WTC11 (cell line): ENCODE results near the gene RELL1. TPM values are rescaled to one million over a fixed set of nuclear protein-coding genes. Genes with fewer than 3 reads are reported as not detected.

ENCODE experiments used
- ATAC-seq: fragments of 200-7000 bp; cut with Tn5 transposase; 2 replicates; pipeline ENCODE4 v1.10.0; 2021; ENCODE audit warnings: mild to moderate bottlenecking, moderate library complexity
- CTCF ChIA-PET: fragments of 300-600 bp; sonication (Branson Sonifier 250); formaldehyde crosslinking; loops from one replicate; lab custom pipeline; 2021; ENCODE audit warnings: antibody characterized with exemption; lab: Charles Lee
- POLR2A ChIA-PET: fragments of 350-600 bp; sonication (Branson Sonifier 250); formaldehyde crosslinking; loops from one replicate; lab custom pipeline; 2021; ENCODE audit warnings: antibody characterized with exemption; lab: Charles Lee
- DNase-seq: peaks from one replicate; pipeline ENCODE4 v3.0.0; 2021; ENCODE audit warnings: low spot score
- H3K27ac Mint-ChIP-seq: 2 replicates; pipeline ENCODE4 v1.8.0; 2021; ENCODE audit warnings: mixed read lengths
- H3K27me3 Mint-ChIP-seq: 2 replicates; pipeline ENCODE4 v1.8.0; 2021; ENCODE audit warnings: low read depth, mild to moderate bottlenecking, moderate library complexity, mixed read lengths
- H3K36me3 Mint-ChIP-seq: 2 replicates; pipeline ENCODE4 v1.8.0; 2021; ENCODE audit warnings: mixed read lengths
- H3K4me1 Mint-ChIP-seq: 2 replicates; pipeline ENCODE4 v1.8.0; 2022; ENCODE audit warnings: mixed read lengths
- H3K4me3 Mint-ChIP-seq: 2 replicates; pipeline ENCODE4 v1.8.0; 2021; ENCODE audit warnings: mild to moderate bottlenecking, moderate library complexity, mixed read lengths
- H3K9me3 Mint-ChIP-seq: 2 replicates; pipeline ENCODE4 v1.8.0; 2021; ENCODE audit warnings: mixed read lengths
- ETV6 ChIP-seq: sonication (generic); formaldehyde crosslinking; IDR thresholded peaks from 2 replicates; pipeline ENCODE4 v1.8.1; 2022; ENCODE audit warnings: mild to moderate bottlenecking, missing genetic modification reagents
- GRHL2 ChIP-seq: fragments of 250-450 bp; sonication (Bioruptor Pico); IDR thresholded peaks from 2 replicates; pipeline ENCODE4 v1.8.0; 2022; ENCODE audit warnings: mild to moderate bottlenecking, moderate library complexity; ENCODE audit not compliant: insufficient replicate concordance, severe bottlenecking
- GTF2I ChIP-seq: fragments of 250-450 bp; sonication (Bioruptor Pico); conservative IDR thresholded peaks from 2 replicates; pipeline ENCODE4 v1.4.0; 2021; ENCODE audit warnings: mild to moderate bottlenecking
- JUN ChIP-seq: sonication (generic); formaldehyde crosslinking; IDR thresholded peaks from 2 replicates; pipeline ENCODE4 v1.8.0; 2023; ENCODE audit warnings: mild to moderate bottlenecking, missing genetic modification reagents
- MYBL2 ChIP-seq: sonication (generic); formaldehyde crosslinking; IDR thresholded peaks from 2 replicates; pipeline ENCODE4 v1.8.1; 2023; ENCODE audit warnings: mild to moderate bottlenecking, moderate library complexity, missing genetic modification reagents
- NR3C1 ChIP-seq: sonication (generic); formaldehyde crosslinking; conservative IDR thresholded peaks from 2 replicates; pipeline ENCODE4 v1.8.1; 2023; ENCODE audit warnings: low read depth, mild to moderate bottlenecking, missing genetic modification reagents
- RORB ChIP-seq: fragments of 250-450 bp; sonication (Bioruptor Pico); IDR thresholded peaks from 2 replicates; pipeline ENCODE4 v1.9.0; 2021; ENCODE audit warnings: mild to moderate bottlenecking
- SMAD4 ChIP-seq: sonication (generic); formaldehyde crosslinking; IDR thresholded peaks from 2 replicates; pipeline ENCODE4 v1.8.0; 2022; ENCODE audit warnings: mild to moderate bottlenecking, missing genetic modification reagents
- ZBTB21 ChIP-seq: sonication (generic); formaldehyde crosslinking; IDR thresholded peaks from 2 replicates; pipeline ENCODE4 v1.8.1; 2023; ENCODE audit warnings: mild to moderate bottlenecking, missing genetic modification reagents, borderline replicate concordance
- ZNF138 ChIP-seq: sonication (generic); formaldehyde crosslinking; conservative IDR thresholded peaks from 2 replicates; pipeline ENCODE4 v1.8.1; 2022; ENCODE audit warnings: mild to moderate bottlenecking, moderate library complexity, missing genetic modification reagents
- ZNF317 ChIP-seq: sonication (generic); formaldehyde crosslinking; IDR thresholded peaks from 2 replicates; pipeline ENCODE4 v1.8.1; 2023; ENCODE audit warnings: low read depth, mild to moderate bottlenecking, moderate library complexity, missing genetic modification reagents, borderline replicate concordance
- ZNF416 ChIP-seq: fragments of 250-450 bp; sonication (Bioruptor Pico); IDR thresholded peaks from 2 replicates; pipeline ENCODE4 v1.9.0; 2021; ENCODE audit warnings: mild to moderate bottlenecking, inconsistent platforms
- total RNA-seq: library from RNA; stranded (reverse); gene quantifications from 3 replicates; pipeline ENCODE4 v1.2.3, GENCODE V29; 2021
- TF ChIP-seq, protein P1 (sequence below): fragments of 250-450 bp; sonication (Bioruptor Pico); IDR thresholded peaks from 2 replicates; pipeline ENCODE4 v1.9.0; 2021; ENCODE audit warnings: mild to moderate bottlenecking
- TF ChIP-seq, protein P2 (sequence below): sonication (generic); formaldehyde crosslinking; IDR thresholded peaks from 2 replicates; pipeline ENCODE4 v1.8.1; 2023; ENCODE audit warnings: mild to moderate bottlenecking, moderate library complexity, missing genetic modification reagents
- TF ChIP-seq, protein P3 (sequence below): fragments of 250-450 bp; sonication (Bioruptor Pico); IDR thresholded peaks from 2 replicates; pipeline ENCODE4 v2.1.2; 2022; ENCODE audit warnings: mild to moderate bottlenecking, moderate library complexity
- TF ChIP-seq, protein P4 (sequence below): sonication (generic); formaldehyde crosslinking; conservative IDR thresholded peaks from 2 replicates; pipeline ENCODE4 v1.8.1; 2023; ENCODE audit warnings: mild to moderate bottlenecking, low read depth, missing genetic modification reagents, moderate library complexity
- TF ChIP-seq, protein P5 (sequence below): fragments of 250-450 bp; sonication (Bioruptor Pico); IDR thresholded peaks from 2 replicates; pipeline ENCODE4 v1.8.0; 2021; ENCODE audit warnings: mild to moderate bottlenecking
- TF ChIP-seq, protein P6 (sequence below): sonication (generic); formaldehyde crosslinking; IDR thresholded peaks from 2 replicates; pipeline ENCODE4 v1.8.1; 2022; ENCODE audit warnings: mild to moderate bottlenecking, moderate library complexity, missing genetic modification reagents
- TF ChIP-seq, protein P7 (sequence below): sonication (generic); formaldehyde crosslinking; IDR thresholded peaks from 2 replicates; pipeline ENCODE4 v1.8.0; 2022; ENCODE audit warnings: missing genetic modification reagents

RELL1 gene
- total RNA-seq, 1 experiment from 2014 or later, result 14.4 TPM

DNA sequence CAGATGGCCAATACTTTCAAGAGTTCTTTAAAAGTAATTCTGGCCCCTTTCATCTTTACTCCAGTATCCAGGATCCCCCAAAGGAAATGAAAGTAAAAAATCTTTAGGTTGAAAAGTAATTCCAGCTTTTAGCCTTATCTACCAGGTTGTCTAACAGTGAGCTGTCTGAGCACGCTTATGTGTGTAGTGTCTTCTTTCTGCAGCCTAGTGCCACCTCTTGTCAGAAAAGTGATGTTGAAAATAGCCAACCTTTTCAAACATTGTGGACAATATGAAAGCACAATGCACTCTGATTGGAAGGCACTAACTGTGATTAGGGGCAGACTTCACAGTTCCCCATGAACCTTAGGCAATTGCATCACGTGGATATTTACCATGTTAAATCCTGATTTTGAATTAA is 92.1 kb downstream of the RELL1 start (continued):
- TF ChIP-seq, protein P1, sequence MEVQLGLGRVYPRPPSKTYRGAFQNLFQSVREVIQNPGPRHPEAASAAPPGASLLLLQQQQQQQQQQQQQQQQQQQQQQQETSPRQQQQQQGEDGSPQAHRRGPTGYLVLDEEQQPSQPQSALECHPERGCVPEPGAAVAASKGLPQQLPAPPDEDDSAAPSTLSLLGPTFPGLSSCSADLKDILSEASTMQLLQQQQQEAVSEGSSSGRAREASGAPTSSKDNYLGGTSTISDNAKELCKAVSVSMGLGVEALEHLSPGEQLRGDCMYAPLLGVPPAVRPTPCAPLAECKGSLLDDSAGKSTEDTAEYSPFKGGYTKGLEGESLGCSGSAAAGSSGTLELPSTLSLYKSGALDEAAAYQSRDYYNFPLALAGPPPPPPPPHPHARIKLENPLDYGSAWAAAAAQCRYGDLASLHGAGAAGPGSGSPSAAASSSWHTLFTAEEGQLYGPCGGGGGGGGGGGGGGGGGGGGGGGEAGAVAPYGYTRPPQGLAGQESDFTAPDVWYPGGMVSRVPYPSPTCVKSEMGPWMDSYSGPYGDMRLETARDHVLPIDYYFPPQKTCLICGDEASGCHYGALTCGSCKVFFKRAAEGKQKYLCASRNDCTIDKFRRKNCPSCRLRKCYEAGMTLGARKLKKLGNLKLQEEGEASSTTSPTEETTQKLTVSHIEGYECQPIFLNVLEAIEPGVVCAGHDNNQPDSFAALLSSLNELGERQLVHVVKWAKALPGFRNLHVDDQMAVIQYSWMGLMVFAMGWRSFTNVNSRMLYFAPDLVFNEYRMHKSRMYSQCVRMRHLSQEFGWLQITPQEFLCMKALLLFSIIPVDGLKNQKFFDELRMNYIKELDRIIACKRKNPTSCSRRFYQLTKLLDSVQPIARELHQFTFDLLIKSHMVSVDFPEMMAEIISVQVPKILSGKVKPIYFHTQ, result no peak
- no peak for TF ChIP-seq GRHL2
- TF ChIP-seq, protein P2, sequence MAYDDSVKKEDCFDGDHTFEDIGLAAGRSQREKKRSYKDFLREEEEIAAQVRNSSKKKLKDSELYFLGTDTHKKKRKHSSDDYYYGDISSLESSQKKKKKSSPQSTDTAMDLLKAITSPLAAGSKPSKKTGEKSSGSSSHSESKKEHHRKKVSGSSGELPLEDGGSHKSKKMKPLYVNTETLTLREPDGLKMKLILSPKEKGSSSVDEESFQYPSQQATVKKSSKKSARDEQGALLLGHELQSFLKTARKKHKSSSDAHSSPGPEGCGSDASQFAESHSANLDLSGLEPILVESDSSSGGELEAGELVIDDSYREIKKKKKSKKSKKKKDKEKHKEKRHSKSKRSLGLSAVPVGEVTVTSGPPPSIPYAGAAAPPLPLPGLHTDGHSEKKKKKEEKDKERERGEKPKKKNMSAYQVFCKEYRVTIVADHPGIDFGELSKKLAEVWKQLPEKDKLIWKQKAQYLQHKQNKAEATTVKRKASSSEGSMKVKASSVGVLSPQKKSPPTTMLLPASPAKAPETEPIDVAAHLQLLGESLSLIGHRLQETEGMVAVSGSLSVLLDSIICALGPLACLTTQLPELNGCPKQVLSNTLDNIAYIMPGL (CRISPR knock-in tag), result no peak

DNA sequence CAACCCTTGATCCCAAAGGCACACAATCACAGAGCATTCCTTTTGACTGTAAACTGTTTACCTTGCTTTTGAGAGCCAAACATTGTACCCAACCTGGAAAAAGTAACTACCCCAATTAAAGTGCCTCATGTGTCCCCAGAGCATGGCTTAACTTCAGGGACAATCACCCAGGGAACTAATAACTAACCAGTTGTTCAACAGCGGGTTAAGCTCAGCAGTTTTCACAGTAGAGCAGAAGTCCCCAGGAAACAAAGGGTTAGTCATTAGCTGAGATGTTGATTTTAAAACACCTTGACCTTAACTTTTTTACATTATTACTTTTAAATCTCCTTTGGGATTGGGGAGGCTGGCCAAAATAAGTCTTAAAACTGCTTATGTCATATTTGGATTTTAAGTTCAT is 94.8 kb downstream of the RELL1 start:
- no peak for ATAC-seq
- TF ChIP-seq ZBTB21 (CRISPR knock-in tag), result no peak
- TF ChIP-seq SMAD4 (CRISPR knock-in tag), result no peak
- TF ChIP-seq, protein P3, sequence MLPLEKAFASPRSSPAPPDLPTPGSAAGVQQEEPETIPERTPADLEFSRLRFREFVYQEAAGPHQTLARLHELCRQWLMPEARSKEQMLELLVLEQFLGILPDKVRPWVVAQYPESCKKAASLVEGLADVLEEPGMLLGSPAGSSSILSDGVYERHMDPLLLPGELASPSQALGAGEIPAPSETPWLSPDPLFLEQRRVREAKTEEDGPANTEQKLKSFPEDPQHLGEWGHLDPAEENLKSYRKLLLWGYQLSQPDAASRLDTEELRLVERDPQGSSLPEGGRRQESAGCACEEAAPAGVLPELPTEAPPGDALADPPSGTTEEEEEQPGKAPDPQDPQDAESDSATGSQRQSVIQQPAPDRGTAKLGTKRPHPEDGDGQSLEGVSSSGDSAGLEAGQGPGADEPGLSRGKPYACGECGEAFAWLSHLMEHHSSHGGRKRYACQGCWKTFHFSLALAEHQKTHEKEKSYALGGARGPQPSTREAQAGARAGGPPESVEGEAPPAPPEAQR (CRISPR knock-in tag), result no peak
- no peak for TF ChIP-seq RORB (CRISPR knock-in tag)
- TF ChIP-seq ZNF317 (CRISPR knock-in tag), result no peak
- TF ChIP-seq ZNF416, result no peak
- TF ChIP-seq GTF2I (CRISPR knock-in tag), result no peak
- TF ChIP-seq, protein P4, sequence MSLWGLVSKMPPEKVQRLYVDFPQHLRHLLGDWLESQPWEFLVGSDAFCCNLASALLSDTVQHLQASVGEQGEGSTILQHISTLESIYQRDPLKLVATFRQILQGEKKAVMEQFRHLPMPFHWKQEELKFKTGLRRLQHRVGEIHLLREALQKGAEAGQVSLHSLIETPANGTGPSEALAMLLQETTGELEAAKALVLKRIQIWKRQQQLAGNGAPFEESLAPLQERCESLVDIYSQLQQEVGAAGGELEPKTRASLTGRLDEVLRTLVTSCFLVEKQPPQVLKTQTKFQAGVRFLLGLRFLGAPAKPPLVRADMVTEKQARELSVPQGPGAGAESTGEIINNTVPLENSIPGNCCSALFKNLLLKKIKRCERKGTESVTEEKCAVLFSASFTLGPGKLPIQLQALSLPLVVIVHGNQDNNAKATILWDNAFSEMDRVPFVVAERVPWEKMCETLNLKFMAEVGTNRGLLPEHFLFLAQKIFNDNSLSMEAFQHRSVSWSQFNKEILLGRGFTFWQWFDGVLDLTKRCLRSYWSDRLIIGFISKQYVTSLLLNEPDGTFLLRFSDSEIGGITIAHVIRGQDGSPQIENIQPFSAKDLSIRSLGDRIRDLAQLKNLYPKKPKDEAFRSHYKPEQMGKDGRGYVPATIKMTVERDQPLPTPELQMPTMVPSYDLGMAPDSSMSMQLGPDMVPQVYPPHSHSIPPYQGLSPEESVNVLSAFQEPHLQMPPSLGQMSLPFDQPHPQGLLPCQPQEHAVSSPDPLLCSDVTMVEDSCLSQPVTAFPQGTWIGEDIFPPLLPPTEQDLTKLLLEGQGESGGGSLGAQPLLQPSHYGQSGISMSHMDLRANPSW, result no peak
- no peak for TF ChIP-seq JUN (CRISPR knock-in tag)
- TF ChIP-seq, protein P5, sequence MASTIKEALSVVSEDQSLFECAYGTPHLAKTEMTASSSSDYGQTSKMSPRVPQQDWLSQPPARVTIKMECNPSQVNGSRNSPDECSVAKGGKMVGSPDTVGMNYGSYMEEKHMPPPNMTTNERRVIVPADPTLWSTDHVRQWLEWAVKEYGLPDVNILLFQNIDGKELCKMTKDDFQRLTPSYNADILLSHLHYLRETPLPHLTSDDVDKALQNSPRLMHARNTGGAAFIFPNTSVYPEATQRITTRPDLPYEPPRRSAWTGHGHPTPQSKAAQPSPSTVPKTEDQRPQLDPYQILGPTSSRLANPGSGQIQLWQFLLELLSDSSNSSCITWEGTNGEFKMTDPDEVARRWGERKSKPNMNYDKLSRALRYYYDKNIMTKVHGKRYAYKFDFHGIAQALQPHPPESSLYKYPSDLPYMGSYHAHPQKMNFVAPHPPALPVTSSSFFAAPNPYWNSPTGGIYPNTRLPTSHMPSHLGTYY (CRISPR knock-in tag), result no peak
- no peak for TF ChIP-seq ETV6 (CRISPR knock-in tag)
- TF ChIP-seq ZNF138, result no peak
- TF ChIP-seq, protein P2 (CRISPR knock-in tag), result no peak
- TF ChIP-seq NR3C1 (CRISPR knock-in tag), result no peak
- TF ChIP-seq MYBL2 (CRISPR knock-in tag), result no peak
- TF ChIP-seq, protein P6, sequence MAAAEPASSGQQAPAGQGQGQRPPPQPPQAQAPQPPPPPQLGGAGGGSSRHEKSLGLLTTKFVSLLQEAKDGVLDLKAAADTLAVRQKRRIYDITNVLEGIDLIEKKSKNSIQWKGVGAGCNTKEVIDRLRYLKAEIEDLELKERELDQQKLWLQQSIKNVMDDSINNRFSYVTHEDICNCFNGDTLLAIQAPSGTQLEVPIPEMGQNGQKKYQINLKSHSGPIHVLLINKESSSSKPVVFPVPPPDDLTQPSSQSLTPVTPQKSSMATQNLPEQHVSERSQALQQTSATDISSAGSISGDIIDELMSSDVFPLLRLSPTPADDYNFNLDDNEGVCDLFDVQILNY (CRISPR knock-in tag), result no peak
- TF ChIP-seq, protein P7, sequence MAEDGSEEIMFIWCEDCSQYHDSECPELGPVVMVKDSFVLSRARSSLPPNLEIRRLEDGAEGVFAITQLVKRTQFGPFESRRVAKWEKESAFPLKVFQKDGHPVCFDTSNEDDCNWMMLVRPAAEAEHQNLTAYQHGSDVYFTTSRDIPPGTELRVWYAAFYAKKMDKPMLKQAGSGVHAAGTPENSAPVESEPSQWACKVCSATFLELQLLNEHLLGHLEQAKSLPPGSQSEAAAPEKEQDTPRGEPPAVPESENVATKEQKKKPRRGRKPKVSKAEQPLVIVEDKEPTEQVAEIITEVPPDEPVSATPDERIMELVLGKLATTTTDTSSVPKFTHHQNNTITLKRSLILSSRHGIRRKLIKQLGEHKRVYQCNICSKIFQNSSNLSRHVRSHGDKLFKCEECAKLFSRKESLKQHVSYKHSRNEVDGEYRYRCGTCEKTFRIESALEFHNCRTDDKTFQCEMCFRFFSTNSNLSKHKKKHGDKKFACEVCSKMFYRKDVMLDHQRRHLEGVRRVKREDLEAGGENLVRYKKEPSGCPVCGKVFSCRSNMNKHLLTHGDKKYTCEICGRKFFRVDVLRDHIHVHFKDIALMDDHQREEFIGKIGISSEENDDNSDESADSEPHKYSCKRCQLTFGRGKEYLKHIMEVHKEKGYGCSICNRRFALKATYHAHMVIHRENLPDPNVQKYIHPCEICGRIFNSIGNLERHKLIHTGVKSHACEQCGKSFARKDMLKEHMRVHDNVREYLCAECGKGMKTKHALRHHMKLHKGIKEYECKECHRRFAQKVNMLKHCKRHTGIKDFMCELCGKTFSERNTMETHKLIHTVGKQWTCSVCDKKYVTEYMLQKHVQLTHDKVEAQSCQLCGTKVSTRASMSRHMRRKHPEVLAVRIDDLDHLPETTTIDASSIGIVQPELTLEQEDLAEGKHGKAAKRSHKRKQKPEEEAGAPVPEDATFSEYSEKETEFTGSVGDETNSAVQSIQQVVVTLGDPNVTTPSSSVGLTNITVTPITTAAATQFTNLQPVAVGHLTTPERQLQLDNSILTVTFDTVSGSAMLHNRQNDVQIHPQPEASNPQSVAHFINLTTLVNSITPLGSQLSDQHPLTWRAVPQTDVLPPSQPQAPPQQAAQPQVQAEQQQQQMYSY (CRISPR knock-in tag), result no peak
- no peak for DNase-seq
- Mint-ChIP-seq H3K27me3 (no peaks in the 10 kb centered on the region), H3K4me1 (peaks cover 8% of the 10 kb centered on the region), H3K4me3 (no peak overlapping the region), H3K36me3 (no peaks in the 10 kb centered on the region), H3K27ac (no peak overlapping the region), H3K9me3 (no peaks in the 10 kb centered on the region)
- POLR2A ChIA-PET, result no interaction called here
- CTCF ChIA-PET, result interaction anchor here (0.6 to 2.1 kb wide), 2 partner anchors 12 to 55 kb away, joined by 3 to 9 read pairs; no protein-coding TSS in a partner anchor
